Mesenchymal stem cell (in vitro differentiated cells and primary cell): ENCODE results near the gene VGLL4.

Source experiments
- DNase-seq: peaks from one replicate; pipeline ENCODE4 v3.0.0-alpha.2; 2013
- H2AFZ ChIP-seq: one replicate; pipeline ENCODE4 v1.6.1; 2013; ENCODE audit warnings: low read depth, mild to moderate bottlenecking, control low read depth, inconsistent platforms, low read length, moderate library complexity
- H2AK5ac ChIP-seq: 2 replicates; pipeline ENCODE4 v1.6.1; 2013; ENCODE audit warnings: low read length, moderate library complexity, mild to moderate bottlenecking, inconsistent platforms; ENCODE audit not compliant: severe bottlenecking
- H2BK120ac ChIP-seq: one replicate; pipeline ENCODE4 v1.6.1; 2013; ENCODE audit warnings: low read depth, mild to moderate bottlenecking, inconsistent platforms, low read length, moderate library complexity
- H2BK12ac ChIP-seq, 2 experiments: one replicate each; pipeline ENCODE4 v1.6.1; 2013; ENCODE audit warnings: inconsistent platforms in 2 of 2, low read length in 2 of 2, mild to moderate bottlenecking in 2 of 2, moderate library complexity in 2 of 2, control low read depth in 1 of 2
- H2BK15ac ChIP-seq: one replicate; pipeline ENCODE4 v1.6.1; 2013; ENCODE audit warnings: mild to moderate bottlenecking, low read depth, inconsistent platforms; ENCODE audit not compliant: poor library complexity, severe bottlenecking
- H2BK5ac ChIP-seq: 2 replicates; pipeline ENCODE4 v1.6.1; 2013; ENCODE audit warnings: low read depth, mild to moderate bottlenecking, low read length, control low read depth, inconsistent platforms; ENCODE audit not compliant: poor library complexity, severe bottlenecking
- H3K14ac ChIP-seq, 2 experiments: one replicate each; pipeline ENCODE4 v1.6.1; 2013; ENCODE audit warnings: inconsistent platforms in 2 of 2, low read length in 2 of 2, control low read depth in 1 of 2, mild to moderate bottlenecking in 1 of 2, moderate library complexity in 1 of 2
- H3K18ac ChIP-seq, 2 experiments: one replicate each; pipeline ENCODE4 v1.6.1; 2013; ENCODE audit warnings: inconsistent platforms in 2 of 2, low read length in 2 of 2, control low read depth in 1 of 2, low read depth in 1 of 2, mild to moderate bottlenecking in 1 of 2
- H3K23ac ChIP-seq, 2 experiments: one replicate each; pipeline ENCODE4 v1.6.1; 2013; ENCODE audit warnings: inconsistent platforms in 2 of 2, low read length in 2 of 2, mild to moderate bottlenecking in 2 of 2, moderate library complexity in 2 of 2, control low read depth in 1 of 2
- H3K27ac ChIP-seq: 2 replicates; pipeline ENCODE4 v1.5.1; 2013; ENCODE audit warnings: mild to moderate bottlenecking, moderate library complexity, low read length, control low read depth, inconsistent platforms; ENCODE audit not compliant: poor library complexity, severe bottlenecking
- H3K27me3 ChIP-seq, 2 experiments: 2 replicates each; pipeline versions ENCODE4 v1.6.1 to v1.7.0; 2013; ENCODE audit warnings: low read length in 2 of 2, mild to moderate bottlenecking in 2 of 2, moderate library complexity in 2 of 2, control low read depth in 1 of 2, inconsistent platforms in 1 of 2; ENCODE audit not compliant: control insufficient read depth in 1 of 2, insufficient read depth in 1 of 2
- H3K36me3 ChIP-seq, 2 experiments: 2 replicates each; pipeline versions ENCODE4 v1.6.1 to v1.7.0; 2013; ENCODE audit warnings: low read length in 2 of 2, control low read depth in 1 of 2, inconsistent platforms in 1 of 2, low read depth in 1 of 2, mild to moderate bottlenecking in 1 of 2; ENCODE audit not compliant: insufficient read depth in 2 of 2, control insufficient read depth in 1 of 2
- H3K4ac ChIP-seq, 2 experiments: one replicate each; pipeline ENCODE4 v1.6.1; 2013; ENCODE audit warnings: inconsistent platforms in 2 of 2, low read length in 2 of 2, mild to moderate bottlenecking in 2 of 2, moderate library complexity in 2 of 2, control low read depth in 1 of 2, low read depth in 1 of 2
- H3K4me1 ChIP-seq: 2 replicates; pipeline ENCODE4 v1.6.1; 2013; ENCODE audit warnings: low read depth, low read length, control low read depth; ENCODE audit not compliant: control insufficient read depth, insufficient read depth
- H3K4me2 ChIP-seq: 2 replicates; pipeline ENCODE4 v1.6.1; 2013; ENCODE audit warnings: low read length, mild to moderate bottlenecking, inconsistent platforms; ENCODE audit not compliant: poor library complexity, severe bottlenecking
- H3K4me3 ChIP-seq, 2 experiments: 2 replicates each; pipeline versions ENCODE4 v1.5.1 to v1.7.0; 2013; ENCODE audit warnings: low read length in 2 of 2, mild to moderate bottlenecking in 2 of 2, control low read depth in 1 of 2, low read depth in 1 of 2; ENCODE audit not compliant: insufficient read depth in 1 of 2
- H3K79me1 ChIP-seq: replicated peaks from 2 replicates; pipeline ENCODE4 v1.6.1; 2013; ENCODE audit warnings: mild to moderate bottlenecking, control low read depth, low read length, inconsistent platforms; ENCODE audit not compliant: poor library complexity, severe bottlenecking
- H3K9ac ChIP-seq: 2 replicates; pipeline ENCODE4 v1.7.0; 2013; ENCODE audit warnings: mild to moderate bottlenecking, low read length, moderate library complexity
- H3K9me3 ChIP-seq: 2 replicates; pipeline ENCODE4 v1.7.0; 2013; ENCODE audit warnings: mild to moderate bottlenecking, low read length; ENCODE audit not compliant: control insufficient read depth
- H4K8ac ChIP-seq: one replicate; pipeline ENCODE4 v1.6.1; 2013; ENCODE audit warnings: inconsistent platforms, mild to moderate bottlenecking, low read length, moderate library complexity
- H4K91ac ChIP-seq: one replicate; pipeline ENCODE4 v1.6.1; 2013; ENCODE audit warnings: mild to moderate bottlenecking, low read length, inconsistent platforms
- WGBS: methylation state at CpG from one replicate; pipeline ENCODE4 v1.1.7; 2013; ENCODE audit warnings: mixed read lengths; 5-methylcytosine and 5-hydroxymethylcytosine counted together

The VGLL4 gene

GRCh38 chr3:11559816-11560633 is 83.7 kb downstream of the VGLL4 start:
- Histone ChIP-seq H3K79me1 (peaks cover 34% of the 10 kb centered on the region), H4K8ac (peak overlapping the region; percentile 19), H2AFZ (no peak overlapping the region), H3K9me3 (no peaks in the 10 kb centered on the region), H3K36me3 (peaks cover 77 to 87% of the 10 kb centered on the region in 2 experiments), H2BK15ac (peak overlapping the region; percentile 45), H3K27ac (no peak overlapping the region), H2AK5ac (peak overlapping the region; percentile 10), H3K23ac (no peak overlapping the region), H3K4me1 (peaks cover 65% of the 10 kb centered on the region), H3K27me3 (no peaks in the 10 kb centered on the region), H3K14ac (no peak overlapping the region), H2BK5ac (no peak overlapping the region), H2BK120ac (no peak overlapping the region), H3K9ac (no peak overlapping the region), H2BK12ac (peak overlapping the region; percentile 30 to 45), H3K4me2 (no peak overlapping the region), H3K4me3 (no peak overlapping the region), H3K4ac (peak overlapping the region in 1 of 2 experiments; percentile 1), H3K18ac (peak overlapping the region; percentile 8 to 72), H4K91ac (peak overlapping the region; percentile 43)
- WGBS, result 91% methylated on average over 14 of the region's 15 CpGs
- no peak for DNase-seq

DNA sequence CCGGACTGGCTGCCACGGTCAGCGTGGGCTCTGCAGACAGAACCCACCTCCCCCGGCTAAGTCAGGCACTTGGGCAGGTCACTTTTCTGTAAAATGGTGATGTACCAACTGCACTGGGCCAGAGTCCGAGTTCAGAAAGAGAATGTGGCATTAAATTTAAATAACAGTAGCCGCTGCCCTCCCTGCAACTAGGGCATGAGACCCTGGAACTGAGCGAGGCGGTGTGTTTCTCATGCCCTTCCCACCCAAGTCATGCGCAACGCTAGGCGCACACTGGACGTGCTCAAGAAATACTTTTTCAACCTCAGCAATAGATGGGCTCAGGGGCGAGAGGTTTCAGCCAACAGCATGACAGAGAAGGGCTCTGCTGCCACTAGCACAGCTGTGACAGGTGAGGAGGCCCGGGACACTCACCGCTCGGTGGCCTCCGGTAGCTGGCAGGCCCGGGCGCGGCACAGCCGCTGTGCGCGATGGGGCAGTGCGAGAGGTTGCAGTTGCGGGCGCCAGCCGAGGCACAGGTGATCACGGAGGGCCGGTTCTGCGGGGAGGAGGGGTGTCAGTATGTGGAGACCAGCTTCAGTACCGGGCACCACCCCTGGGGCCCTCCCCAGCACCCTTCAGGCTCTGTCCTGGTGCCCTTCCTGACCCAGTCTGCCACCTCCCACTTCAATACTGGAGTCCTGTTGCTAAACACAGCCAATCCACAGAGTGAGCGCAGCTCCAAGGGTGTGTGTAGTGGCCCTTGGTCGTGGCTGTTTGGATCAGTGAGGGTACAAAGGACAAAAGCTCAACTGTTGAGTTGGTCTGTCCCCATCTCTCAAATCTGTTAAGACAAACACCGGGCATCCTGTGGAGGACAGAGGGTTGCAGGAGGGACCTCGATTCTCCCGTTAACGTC is 84.5 kb downstream of the VGLL4 start:
- peak overlapping the region; percentile 45 for H2BK15ac ChIP-seq
- DNase-seq, result no peak
- no peak overlapping the region for H2BK5ac ChIP-seq
- H3K14ac ChIP-seq, result peak overlapping the region in 1 of 2 experiments; percentile 38
- H3K4me1 ChIP-seq, result peaks cover 62% of the 10 kb centered on the region
- H3K4me2 ChIP-seq, result no peak overlapping the region
- WGBS, result 96% methylated on average over 34 of the region's 37 CpGs
- peak overlapping the region; percentile 39 for H4K8ac ChIP-seq
- H3K79me1 ChIP-seq, result peaks cover 41% of the 10 kb centered on the region
- no peak overlapping the region for H2AFZ ChIP-seq
- peak overlapping the region; percentile 30 to 45 for H2BK12ac ChIP-seq
- H3K18ac ChIP-seq, result peak overlapping the region; percentile 35 to 67
- H3K9ac ChIP-seq, result no peak overlapping the region
- no peaks in the 10 kb centered on the region for H3K9me3 ChIP-seq
- H2BK120ac ChIP-seq, result no peak overlapping the region
- H3K27me3 ChIP-seq, result no peaks in the 10 kb centered on the region
- no peak overlapping the region for H3K4ac ChIP-seq
- no peak overlapping the region for H3K27ac ChIP-seq
- peaks cover 77 to 83% of the 10 kb centered on the region in 2 experiments for H3K36me3 ChIP-seq
- H2AK5ac ChIP-seq, result peak overlapping the region; percentile 63
- peak overlapping the region; percentile 43 for H4K91ac ChIP-seq
- H3K23ac ChIP-seq, result no peak overlapping the region
- no peak overlapping the region for H3K4me3 ChIP-seq

- Histone ChIP-seq H2BK120ac (no peak overlapping the region), H2BK5ac (no peak overlapping the region), H2AFZ (no peak overlapping the region), H3K36me3 (peaks cover 77 to 79% of the 10 kb centered on the region in 2 experiments), H3K4ac (peak overlapping the region in 1 of 2 experiments; percentile 3), H3K79me1 (peaks cover 45% of the 10 kb centered on the region), H4K91ac (peak overlapping the region; percentile 19), H3K9ac (peak overlapping the region; percentile 77), H3K27ac (peak overlapping the region; percentile 74), H4K8ac (peak overlapping the region; percentile 19), H3K23ac (no peak overlapping the region), H3K27me3 (no peaks in the 10 kb centered on the region), H2BK12ac (peak overlapping the region in 1 of 2 experiments; percentile 38), H2AK5ac (no peak overlapping the region), H3K18ac (peak overlapping the region; percentile 28 to 67), H3K4me1 (peaks cover 68% of the 10 kb centered on the region), H3K14ac (peak overlapping the region in 1 of 2 experiments; percentile 36), H3K4me2 (no peak overlapping the region), H3K4me3 (no peak overlapping the region), H3K9me3 (no peaks in the 10 kb centered on the region), H2BK15ac (no peak overlapping the region)
- no peak for DNase-seq
- 88% methylated on average over 17 of the region's 17 CpGs for WGBS
These were observed 85.3 kb downstream of the VGLL4 start for GRCh38 chr3:11558411-11558903.
